OCI-LY1 (cell line): ENCODE results near the gene AADACL4.

ENCODE experiments used
- CTCF ChIP-seq: fragments of 200-600 bp; sonication (generic), shearing (Covaris generic); IDR thresholded peaks from 2 replicates; pipeline ENCODE4 v1.5.1; 2017; ENCODE audit warnings: mild to moderate bottlenecking, antibody characterized with exemption, low read length, moderate library complexity, mixed read lengths
- EZH2 ChIP-seq: fragments of 200-600 bp; sonication (generic), shearing (Covaris generic); IDR thresholded peaks from 2 replicates; pipeline ENCODE4 v1.8.0; 2017; ENCODE audit warnings: borderline replicate concordance, mixed run types, mild to moderate bottlenecking, antibody characterized with exemption, low read length, moderate library complexity, mixed read lengths

- TF ChIP-seq CTCF (no peak), EZH2 (no peak)
Measured at GRCh38 chr1:12715896-12716437, 72.1 kb downstream of the AADACL4 start, which contains the start of gene AADACL3.
